Kidney capillary endothelial cell (primary cell): ENCODE data around the gene VPS9D1.
A peak's percentile ranks its signal among the peaks of the same experiment; 100 is the strongest.

Source experiments
- DNase-seq: peaks from one replicate; pipeline ENCODE4 v3.0.0-alpha.2; 2018; ENCODE audit warnings: low spot score

Gene VPS9D1

DNA sequence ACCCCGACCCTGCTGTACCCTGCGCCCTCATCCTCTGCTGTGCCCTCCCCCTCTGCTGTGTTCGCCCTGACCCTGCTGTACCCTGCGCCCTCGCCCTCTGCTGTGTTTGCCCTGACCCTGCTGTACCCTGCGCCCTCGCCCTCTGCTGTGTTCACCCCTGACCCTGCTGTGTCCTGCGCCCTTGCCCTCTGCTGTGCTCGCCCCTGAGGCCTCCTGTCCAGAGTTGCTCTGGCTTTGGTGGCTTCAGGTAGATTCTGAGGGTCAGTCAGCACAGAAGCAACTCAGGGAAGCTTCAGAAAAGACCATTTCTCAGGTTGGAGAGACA, 12.2 kb upstream of the VPS9D1 start:
- no peak for DNase-seq

DNA sequence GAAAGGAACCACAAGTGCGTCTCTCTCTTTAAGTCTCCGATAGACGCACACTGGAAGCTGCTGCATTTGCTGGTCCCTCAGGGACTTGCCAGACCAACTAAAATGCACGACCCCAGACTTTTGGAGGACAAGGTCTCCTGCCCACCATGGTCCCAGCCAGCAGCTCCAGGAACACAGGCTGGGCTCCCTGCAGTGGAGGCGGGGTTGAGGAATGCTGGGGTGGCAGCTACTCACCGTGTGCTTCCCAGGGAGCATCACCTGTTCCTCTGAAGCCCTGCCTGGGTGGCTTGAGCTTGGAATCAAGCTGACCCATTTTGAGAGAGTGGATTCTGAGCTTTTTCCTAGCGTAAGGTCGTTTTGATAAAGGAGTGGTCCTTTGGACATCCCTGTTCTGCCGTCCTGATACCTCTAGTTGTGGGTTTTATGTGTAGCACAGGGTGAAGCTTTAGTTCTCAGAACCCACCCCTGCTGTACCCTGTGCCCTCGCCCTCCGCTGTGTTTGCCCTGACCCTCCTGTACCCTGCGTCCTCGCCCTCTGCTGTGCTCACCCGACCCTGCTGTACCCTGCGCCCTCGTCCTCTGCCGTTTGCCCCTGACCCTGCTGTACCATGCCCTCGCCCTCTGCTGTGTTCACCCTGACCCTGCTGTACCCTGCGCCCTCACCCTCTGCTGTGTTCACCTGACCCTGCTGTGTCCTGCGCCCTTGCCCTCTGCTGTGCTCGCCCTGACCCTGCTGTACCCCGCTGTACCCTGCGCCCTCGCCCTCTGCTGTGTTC, 11.6 kb upstream of the VPS9D1 start:
- no peak for DNase-seq

DNA sequence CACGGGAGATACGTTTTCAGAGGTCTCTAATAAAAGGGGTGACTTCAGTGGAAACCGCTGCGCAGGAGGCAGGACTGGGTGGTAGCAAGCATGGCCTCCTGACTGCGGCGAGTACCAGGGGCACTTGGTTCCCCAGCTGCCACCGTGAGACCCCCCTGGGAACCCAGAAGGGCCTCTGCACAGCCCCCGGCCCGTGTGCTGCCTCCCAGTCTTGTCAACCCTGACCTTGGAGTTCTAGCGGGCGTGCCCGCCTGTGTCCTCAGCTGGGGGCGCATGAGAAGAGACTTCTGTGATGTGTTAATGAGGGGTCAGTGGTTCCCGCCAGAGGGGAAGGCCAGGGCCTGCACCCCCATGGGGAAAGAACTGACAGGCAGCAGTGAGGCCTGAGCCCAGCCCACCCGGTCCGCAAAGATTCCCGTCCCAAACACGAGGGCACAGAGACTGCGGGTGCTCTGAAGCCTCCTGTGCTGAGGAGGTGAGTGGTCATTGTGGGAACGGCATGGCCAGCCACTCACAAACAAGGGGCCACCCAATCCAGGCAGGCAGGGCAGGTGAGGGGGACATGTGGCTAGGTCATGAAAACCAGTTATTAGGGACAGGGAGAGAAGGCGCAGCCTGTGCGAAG, 10.0 kb upstream of the VPS9D1 start:
- no peak for DNase-seq

DNA sequence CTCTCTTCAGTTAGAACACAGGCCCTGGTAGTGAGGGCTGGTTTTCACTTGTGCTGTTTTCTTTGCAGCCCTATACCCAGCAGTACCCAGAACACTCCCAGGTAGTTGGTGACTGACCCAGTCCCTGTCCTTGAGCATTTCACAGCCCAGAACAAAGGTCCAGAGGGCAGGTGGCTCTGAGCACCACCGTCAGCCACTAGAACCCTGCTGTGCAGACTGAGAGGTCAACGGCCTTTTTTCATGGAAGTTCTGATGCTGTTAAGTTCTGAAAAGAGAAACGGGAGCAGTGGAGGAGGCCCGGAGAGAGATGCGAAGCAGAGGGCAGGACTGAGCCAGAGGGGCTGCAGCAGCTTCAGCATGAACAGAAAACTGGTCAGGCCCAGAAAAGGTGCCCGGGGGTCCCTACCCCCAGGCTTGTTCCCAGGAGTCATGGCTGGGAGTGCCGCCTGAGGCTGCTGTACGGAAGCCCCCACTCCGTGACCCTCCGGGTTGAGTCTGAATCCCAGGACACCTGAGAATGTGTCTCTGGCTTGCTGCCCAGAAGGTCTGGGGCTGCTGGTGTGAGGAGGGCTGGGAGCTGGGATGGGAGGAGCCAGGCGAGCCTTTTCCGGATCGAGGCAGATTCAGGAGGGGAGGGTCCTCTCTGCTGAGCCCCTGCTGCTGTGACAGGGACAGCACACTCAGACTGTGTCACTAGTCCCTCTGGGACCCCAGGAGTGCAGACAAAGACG, 9.3 kb upstream of the VPS9D1 start:
- DNase-seq, result no peak

GRCh38 chr16:89729293-89729692, 8.6 kb upstream of the VPS9D1 start:
- no peak for DNase-seq

DNA sequence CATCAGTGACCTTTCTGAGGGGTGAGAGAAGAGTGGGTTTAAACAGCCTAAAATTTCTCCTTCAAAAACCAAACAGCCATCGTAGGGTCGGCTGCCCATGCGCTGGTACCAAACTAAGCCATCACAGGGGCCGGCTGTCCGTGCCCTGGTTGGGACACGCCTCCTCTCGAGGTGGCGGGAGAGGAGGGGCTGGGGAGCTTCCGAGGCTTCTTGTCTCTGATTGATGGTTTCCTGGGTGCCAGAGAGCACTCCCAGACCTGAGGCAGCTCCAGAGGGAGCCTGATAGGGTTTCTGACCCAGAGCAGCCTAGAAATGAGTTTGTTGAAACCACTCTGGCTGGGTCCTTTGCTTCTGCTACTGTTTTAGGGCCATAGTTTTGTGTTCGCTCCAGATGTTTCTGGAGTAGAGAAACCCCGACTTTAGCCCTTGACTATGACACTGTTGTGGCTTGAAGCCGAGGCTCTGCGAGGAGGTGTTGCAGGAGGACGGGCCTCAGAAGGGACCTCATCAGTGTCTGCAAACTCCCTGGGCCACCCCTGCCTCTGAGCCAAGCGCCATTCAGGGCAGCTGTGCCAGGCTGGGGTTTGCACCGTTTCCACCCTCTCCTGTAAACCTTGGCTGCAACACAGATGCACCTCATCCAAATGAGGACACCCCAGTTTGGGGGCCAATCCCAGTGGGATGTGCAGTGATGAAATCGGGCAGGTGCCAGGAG, 6.9 kb upstream of the VPS9D1 start:
- no peak for DNase-seq

DNA sequence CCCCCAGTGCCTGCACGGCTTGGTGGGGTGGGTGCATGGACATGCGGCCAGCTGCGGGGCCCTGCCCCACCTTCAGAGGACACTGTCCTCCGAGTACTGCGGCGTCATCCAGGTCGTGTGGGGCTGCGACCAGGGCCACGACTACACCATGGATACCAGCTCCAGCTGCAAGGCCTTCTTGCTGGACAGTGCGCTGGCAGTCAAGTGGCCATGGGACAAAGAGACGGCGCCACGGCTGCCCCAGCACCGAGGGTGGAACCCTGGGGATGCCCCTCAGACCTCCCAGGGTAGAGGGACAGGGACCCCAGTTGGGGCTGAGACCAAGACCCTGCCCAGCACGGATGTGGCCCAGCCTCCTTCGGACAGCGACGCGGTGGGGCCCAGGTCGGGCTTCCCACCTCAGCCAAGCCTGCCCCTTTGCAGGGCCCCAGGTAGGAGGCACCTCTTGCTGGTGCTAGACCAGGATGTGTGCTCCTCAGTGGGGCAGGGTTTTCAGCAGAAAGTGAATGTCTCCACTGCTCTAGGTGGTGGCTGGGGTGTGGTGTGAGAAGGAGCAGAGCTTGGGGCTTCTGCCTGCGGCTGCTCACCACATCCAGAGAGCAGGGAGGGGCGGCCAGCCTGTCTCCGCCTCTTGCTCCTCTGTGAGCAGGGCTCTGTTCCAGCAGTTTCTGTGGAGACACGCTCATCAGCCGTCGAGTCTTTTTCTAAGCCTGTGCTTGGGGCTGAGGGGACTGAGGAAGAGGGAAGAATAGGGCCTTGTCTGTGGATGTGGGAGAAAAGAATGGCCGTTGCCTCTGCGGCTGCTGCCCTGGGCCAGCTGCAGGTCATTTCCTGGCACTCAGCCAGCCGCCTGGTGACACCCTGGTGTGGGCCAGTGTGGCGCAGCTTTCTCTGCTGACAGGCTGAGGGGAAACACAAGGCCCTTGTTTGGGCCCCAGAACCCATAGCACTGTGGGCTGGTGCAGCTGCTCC, 2.9 kb upstream of the VPS9D1 start:
- DNase-seq, result no peak

DNA sequence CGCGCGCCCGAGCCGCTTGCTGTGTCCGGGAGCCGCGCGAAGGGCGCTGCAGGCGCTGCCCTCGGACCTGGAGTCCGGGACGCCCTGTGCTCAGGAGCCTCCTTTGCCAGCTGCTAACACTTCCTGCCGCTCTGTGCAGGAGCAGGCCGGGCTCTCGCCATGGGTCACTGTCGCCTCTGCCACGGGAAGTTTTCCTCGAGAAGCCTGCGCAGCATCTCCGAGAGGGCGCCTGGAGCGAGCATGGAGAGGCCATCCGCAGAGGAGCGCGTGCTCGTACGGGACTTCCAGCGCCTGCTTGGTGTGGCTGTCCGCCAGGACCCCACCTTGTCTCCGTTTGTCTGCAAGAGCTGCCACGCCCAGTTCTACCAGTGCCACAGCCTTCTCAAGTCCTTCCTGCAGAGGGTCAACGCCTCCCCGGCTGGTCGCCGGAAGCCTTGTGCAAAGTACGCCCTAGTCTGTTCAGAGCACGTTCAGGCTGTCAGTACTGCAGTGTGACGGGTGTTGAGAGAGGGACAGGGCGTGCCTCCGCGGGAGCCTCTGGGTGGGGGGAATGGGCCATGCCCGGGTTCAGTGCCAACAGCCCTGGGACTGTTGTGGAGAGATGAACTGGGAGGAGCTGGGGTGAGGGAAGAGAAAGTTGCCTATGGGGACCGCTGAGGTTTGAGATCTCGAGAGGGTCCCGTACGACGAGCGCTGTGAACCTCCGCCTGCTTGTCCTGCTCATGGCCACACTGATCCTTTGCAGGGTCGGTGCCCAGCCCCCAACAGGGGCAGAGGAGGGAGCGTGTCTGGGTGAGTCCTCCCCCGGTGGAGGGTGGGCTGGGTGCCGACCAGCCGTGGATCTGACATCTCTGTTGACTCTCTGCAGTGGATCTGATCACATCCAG, 1.9 kb upstream of the VPS9D1 start:
- DNase-seq, result peak; percentile 73

DNA sequence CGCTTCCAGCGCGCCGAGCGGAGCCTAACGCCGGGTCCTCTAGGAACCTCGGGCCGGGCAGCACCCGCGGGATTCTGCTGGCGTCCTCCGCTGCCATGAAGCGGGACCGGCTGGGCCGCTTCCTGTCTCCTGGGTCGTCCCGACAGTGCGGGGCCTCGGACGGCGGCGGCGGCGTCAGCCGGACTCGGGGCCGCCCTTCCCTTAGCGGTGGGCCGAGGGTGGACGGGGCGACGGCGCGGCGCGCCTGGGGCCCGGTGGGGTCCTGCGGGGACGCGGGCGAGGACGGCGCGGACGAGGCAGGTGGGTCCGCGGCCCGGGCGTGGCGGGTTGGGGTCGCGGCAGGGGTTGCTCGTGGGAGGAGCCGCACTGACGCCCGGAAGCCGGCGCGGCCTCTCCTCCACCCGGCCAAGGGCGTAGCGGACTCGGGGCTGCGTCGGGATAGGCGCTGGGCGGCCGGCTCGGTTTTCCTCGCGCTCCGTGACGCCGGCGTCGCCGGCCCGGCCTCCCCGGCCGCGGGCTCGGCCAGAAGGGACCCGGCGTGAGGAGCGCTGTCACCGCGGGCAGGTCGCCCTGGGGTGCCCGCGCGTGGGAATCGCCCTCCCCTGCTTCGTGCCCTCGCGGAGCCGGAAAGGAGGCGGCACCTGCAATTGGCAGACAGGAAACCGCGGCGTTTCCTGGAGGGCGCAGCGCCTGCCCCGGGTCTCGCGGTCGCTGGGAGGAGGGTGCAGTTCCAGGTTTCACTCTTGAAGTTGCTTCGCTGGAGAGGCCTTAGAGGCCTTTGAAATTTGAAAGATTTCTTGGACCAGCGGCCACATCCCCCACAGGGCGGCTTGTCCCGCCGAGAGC, 1.1 kb upstream of the VPS9D1 start:
- DNase-seq, result peak; percentile 79

GRCh38 chr16:89720551-89720812, 216 bp downstream of the VPS9D1 start:
- DNase-seq, result peak; percentile 5

DNA sequence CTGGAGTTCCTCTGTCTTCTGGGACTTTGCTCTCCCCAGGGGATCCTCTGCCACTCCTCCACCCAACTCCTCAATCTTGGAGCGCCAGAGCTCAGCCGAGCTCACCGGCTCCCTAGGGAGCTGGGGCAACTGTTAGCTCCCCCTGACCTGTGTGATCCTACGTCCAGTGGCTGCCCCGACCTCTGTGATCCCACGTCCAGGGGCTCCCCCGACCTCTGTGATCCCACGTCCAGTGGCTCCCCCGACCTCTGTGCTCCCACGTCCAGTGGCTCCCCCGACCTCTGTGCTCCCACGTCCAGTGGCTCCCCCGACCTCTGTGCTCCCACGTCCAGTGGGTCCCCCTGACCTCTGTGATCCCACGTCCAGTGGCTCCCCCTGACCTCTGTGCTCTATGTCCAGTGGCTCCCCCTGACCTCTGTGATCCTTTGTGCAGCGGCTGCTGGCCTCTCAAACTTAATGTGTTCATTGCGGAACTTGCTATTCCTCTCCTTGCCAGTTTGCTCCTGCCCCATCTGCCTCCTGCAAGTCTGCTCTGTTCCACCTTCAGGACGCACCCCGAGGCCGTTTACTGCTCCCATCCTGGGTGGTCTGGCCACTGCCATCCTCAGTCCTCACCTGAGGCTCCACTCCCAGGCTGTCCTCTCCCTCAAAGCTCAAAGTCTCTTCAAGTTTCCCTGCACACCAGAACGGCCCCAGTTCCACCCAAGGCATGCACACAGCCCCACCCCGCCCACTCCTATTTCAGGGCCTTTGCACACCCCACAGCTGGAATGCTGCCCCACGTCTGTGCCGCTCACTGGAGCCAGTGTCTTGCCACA, 2.8 kb downstream of the VPS9D1 start:
- DNase-seq, result no peak

DNA sequence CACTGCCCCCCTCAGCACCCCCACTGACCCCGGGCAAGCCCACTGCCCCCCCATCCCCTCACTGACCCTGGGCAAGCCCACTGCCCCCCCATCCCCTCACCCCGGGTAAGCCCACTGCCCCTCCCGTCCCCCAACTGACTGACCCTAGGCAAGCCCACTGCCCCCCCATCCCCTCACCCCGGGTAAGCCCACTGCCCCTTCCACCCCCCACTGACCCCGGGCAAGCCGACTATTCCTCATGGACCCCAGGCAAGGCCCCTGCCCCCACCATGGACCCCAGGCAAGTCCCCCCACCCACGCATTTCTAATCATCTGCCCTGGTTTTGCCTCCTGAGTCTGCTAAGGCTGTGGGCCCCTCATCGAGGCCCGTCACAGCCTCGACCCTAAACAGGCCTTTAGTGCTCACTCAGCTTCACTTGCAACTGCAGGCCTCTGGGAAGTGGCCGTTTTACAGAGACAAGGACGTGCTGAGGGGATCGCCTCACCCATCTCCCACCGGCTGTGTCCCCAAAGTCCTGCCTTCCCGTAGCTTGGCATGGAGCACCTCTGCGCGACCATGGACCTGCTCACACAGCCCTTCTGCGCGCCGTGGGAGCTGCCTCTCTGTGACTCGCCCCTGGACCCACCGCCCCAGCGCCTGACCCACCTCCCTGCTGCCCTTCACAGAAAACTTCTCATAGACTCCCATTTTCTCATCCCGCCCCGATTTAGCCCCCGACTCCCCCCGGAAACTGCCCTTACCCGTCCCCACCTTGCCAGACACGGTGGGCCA, 3.6 kb downstream of the VPS9D1 start:
- no peak for DNase-seq

- DNase-seq, result no peak
Measured at GRCh38 chr16:89716493-89716892, 4.2 kb downstream of the VPS9D1 start.

DNA sequence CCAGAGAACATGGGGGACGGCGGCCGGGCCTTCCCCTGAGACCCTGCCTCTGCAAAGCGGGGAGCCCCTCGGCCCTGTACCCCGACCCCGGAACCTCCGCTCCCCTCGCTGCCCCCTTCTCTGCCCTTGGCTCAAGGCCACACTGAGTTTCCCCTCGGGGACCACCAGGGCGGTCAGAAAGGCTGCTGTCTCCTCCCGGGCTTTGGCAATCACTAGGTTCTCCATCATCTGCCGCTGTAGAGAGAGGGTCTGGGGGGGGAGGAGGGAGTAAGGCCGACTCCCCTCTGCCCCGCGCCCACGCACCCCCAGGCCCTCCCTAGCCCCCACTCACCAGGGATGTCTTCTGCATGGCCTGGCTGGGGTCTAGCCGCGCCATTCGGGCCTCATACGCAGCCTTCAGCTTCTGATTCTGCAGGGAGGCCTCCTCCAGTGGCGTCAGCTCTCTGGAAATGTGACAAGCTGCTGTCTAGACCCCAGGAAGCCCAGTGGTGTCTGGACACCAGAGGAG, 8.4 kb downstream of the VPS9D1 start:
- peak; percentile 48 for DNase-seq

DNA sequence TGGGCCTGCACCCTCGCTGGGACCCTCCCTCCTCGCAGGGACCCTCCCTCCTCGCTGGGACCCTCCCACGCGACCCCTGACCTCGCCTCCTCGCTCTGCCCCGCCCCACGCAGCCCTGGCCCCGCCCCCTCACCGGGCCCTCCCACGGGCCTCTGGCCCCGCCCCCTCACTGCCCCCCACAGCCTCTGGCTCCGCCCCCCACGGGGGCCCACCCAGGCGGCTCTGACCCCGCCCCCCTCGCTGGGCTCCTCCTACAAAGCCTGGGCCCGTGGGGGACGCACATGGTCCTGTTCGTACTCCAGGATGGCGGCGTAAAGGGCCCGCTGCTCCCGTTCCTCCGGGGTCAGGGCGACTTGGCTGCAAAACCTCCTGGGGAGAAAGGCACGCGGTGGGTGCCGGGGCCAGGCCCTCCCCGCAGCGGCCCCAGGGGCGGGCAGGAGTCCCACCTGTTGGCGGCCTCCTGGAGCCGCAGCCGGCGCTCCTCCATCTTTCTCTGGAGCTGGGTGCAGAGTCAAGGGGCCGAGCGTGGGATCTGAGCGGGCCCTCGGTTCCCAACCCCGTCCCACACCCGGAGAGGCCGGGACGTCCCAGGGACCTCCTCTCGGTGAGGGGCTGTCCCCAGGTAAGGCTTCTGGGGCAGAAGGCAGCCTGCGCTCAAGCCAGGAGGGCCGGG, 9.0 kb downstream of the VPS9D1 start:
- DNase-seq, result peak; percentile 65

DNA sequence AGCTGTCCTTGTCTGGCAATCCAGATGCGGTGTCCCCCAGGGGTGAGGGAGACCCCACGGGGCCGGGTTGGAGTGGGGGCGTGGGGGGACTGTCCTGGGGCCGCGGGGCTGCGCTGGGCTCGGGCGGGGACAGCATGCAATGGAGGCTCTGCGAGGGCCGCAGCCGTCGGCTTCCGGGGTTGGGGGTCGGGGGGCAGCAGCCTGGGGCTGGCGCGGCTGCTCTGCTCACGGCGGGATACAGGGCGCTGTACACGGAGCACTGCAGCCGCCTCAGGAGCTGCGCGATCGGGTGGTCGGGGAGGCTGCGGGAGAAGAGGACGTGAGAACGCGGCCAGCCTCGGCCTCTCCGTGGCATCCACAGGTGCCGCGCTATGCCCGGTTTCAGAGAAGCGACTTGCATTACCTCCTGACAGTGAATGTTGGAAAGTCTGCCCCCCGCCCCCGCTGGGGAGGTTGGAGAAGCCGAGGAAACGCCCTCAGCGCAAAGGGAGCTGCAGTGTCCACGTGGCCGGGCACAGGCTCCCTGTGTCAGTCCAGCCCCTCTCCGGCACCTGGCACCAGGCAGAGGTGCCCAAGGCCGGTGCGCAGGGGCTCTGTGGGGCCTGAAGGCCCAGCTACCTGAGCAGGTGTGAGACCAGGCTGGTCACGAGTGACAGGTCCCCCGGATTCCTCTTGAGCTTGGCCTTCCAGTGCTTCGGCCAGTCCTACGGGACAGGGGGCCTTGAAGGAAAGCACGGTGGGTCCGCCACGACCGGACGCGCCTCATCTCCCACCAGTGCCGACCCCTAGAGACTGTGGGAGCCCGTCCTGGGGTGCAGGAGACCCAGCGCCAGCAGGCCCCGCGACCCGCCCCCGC, 9.8 kb downstream of the VPS9D1 start:
- no peak for DNase-seq
